Subcutaneous adipose tissue (tissue), 4 donors: ENCODE measurements around the gene THAP2. TPM values are rescaled to one million over a fixed set of nuclear protein-coding genes. Genes with fewer than 3 reads are reported as not detected.

Source experiments
- total RNA-seq, 4 donors: library from RNA; depleted of rRNA; stranded (reverse); fragments of >200 nt; gene quantifications; one replicate each; pipeline ENCODE4 v1.1.0, GENCODE V29; 2016
- TF ChIP-seq, protein P1 (sequence below): fragments of 450-650 bp; IDR thresholded peaks from one replicate; pipeline ENCODE4 v1.5.1; 2016; ENCODE audit warnings: low read depth, mild to moderate bottlenecking, control low read depth, antibody characterized with exemption, moderate library complexity

THAP2 gene
- total RNA-seq, 4 donors from 2014 or later = 1.5 to 3.9 (median 2.2) TPM

DNA sequence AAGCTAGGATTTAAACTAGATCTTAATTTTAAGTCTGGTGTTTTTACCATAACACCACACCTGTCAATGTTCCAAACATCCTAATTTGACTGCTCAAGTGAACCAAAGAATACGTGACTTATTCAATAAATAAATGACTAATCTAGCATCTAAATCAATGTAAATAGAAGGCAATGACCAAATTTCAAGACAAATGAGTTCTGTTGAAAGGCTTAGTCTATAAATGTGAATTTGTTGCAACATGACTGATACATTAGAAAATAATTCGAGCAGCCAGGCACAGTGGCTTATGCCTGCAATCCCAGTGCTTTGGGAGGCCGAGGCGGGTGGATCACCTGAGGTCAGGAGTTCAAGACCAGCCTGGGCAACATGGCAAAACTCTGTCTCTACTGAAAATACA, 15.6 kb upstream of the THAP2 start:
- TF ChIP-seq, protein P1, sequence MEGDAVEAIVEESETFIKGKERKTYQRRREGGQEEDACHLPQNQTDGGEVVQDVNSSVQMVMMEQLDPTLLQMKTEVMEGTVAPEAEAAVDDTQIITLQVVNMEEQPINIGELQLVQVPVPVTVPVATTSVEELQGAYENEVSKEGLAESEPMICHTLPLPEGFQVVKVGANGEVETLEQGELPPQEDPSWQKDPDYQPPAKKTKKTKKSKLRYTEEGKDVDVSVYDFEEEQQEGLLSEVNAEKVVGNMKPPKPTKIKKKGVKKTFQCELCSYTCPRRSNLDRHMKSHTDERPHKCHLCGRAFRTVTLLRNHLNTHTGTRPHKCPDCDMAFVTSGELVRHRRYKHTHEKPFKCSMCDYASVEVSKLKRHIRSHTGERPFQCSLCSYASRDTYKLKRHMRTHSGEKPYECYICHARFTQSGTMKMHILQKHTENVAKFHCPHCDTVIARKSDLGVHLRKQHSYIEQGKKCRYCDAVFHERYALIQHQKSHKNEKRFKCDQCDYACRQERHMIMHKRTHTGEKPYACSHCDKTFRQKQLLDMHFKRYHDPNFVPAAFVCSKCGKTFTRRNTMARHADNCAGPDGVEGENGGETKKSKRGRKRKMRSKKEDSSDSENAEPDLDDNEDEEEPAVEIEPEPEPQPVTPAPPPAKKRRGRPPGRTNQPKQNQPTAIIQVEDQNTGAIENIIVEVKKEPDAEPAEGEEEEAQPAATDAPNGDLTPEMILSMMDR = no peak

DNA sequence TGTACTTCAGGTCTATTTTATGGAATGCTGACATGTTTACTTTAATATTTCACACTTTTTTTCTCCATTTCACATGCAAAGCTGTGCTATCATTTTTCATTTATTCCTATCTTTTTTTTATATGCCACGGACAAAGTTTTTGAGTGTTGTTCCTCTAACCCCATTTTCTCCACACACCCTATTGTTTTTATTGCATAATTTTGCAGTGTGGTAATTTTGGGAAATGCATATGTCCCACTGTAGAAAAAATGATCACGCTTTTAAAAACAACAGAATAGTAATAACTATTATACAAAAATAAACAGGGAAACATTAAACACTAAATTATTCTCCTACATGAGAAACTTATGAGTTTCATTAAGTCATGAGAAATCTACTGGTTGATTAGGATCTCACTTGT, 14.7 kb upstream of the THAP2 start:
- TF ChIP-seq, protein P1 = no peak

DNA sequence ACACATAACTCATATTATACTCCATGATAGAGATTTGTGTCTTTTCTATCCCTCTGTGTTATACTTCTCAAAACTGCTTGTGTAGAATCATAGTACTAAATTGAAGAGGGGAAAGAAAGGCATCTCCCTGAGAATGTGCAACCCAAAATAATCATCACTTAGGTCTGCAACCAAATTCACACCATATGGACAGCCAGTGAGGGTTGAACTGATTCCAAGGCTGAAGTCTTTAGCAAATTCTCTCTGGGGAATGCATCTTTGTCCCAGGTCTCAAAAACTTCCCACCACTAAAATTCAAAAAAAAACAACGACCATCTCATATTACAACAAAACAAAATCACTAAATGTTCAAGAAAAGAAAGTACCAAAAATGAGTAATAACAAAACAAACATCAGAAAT, 11.4 kb upstream of the THAP2 start:
- TF ChIP-seq, protein P1 = no peak

DNA sequence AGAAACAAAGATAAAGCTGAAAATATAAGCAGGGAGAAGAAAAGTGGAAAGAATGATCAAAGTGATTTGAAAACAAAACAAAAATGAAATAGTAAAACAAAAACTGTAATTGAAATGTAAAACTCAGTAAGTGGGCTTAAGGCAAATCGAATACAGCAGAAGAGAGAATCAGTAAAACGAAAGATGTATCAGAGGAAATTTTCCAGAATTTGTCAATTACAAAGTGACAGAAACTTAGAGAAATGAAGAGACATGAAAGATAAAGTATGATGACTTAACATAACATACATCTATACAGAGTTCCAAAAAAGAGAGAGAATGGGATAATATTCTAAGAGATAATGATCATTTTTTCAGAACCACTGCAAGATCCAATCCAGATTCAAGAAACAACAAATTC, 11.0 kb upstream of the THAP2 start:
- TF ChIP-seq, protein P1 = no peak

DNA sequence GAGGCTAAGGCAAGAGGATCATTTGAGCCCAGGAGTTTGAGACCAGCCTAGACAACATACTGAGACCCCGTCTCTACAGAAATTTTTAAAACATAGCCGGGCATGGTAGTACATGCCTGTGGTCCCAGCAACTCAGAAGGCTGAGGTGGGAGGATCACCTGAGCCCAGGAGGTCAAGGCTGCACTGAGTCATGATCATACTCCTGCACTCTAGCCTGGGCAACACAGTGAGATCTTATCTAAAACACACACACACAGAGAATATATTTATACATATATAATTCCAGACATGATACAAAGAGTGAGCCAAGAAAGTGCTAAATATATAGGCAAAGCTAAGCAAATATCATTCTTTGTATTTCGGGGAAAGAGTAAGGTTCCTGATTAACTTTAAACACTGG, 9.9 kb upstream of the THAP2 start:
- TF ChIP-seq, protein P1 = no peak

DNA sequence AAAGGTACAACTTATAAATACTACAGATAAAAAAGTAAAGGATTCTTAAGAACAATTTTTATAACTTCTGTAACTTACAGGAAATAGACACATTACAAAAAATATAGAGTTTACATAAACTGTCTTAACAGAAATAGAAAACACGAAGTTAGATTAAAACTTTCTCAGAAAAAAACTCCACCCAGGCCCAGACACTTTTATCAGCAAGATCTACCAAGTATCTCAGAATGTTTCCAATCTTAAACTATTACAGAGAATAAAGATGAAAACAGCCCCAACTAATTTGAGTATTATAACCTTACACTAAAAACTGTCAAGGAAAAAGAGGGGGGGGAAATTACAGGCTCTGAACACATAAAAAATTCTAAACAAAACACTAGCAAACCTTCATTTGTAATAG, 8.6 kb upstream of the THAP2 start:
- TF ChIP-seq, protein P1 = no peak

DNA sequence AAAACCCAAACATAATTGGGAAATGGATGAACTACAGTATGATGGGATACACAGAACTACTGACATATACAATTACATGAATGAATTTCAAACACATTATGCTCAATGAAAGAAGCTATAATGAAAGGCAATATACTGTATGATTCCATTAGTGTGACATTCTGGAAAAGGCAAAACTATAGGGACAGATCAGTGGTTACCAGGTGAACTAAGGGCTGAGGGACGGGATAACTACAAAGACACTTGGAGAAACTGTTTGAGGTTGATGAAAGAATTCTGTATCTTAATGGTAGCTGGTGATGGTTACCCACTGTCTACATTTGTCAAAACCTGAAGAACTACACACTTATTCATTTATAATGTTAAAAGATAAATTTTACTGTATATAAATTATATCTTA, 8.2 kb upstream of the THAP2 start:
- TF ChIP-seq, protein P1 = no peak

DNA sequence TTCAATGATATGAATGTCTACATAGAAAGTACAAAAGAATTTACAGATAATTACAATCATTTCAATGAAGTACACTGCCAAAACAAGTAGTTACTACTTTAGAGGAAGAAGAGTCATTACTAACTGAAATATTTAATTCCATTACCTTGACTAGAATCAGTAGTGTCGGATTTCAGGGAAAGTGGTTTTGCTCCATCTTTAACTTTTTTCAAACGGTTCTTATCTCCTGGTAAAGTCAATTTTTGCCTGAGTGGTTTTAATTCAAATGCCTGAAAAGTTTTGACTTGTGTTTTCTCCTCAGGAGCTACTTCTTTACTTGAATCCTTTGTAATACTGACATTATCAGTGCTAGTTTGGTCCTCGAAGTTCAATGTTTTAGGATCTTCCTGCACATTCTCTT, 7.4 kb upstream of the THAP2 start:
- TF ChIP-seq, protein P1 = no peak
